PFSK-1 (cell line): ENCODE measurements around the gene ZBTB16.

Source experiments
- FOXP2 ChIP-seq: optimal IDR thresholded peaks from 2 replicates; pipeline ENCODE3; 2011; ENCODE audit warnings: borderline replicate concordance, control low read depth, inconsistent platforms; ENCODE audit not compliant: insufficient read depth; ENCODE audit errors: extremely low read length, extremely low read depth
- POLR2AphosphoS5 ChIP-seq: IDR thresholded peaks from 2 replicates; pipeline ENCODE4 v1.6.1; 2012; ENCODE audit warnings: low read depth, mild to moderate bottlenecking, control low read depth, low read length, moderate library complexity
- SIN3A ChIP-seq: IDR thresholded peaks from 2 replicates; pipeline ENCODE4 v1.6.1; 2012; ENCODE audit warnings: mild to moderate bottlenecking, low read length, moderate library complexity, borderline replicate concordance; ENCODE audit not compliant: insufficient read depth
- TAF1 ChIP-seq: IDR thresholded peaks from 2 replicates; pipeline ENCODE4 v1.6.1; 2012; ENCODE audit warnings: low read length, control low read depth, borderline replicate concordance; ENCODE audit not compliant: insufficient read depth
- TF ChIP-seq, protein P1 (sequence below), 2 experiments: IDR thresholded peaks; 2 replicates each; pipeline versions ENCODE4 v1.6.1 to v1.8.0; 2011 to 2012; ENCODE audit warnings: low read depth in 2 of 2, low read length in 2 of 2, control low read depth in 1 of 2, inconsistent platforms in 1 of 2, mild to moderate bottlenecking in 1 of 2, moderate library complexity in 1 of 2; ENCODE audit not compliant: insufficient read depth in 1 of 2

Gene ZBTB16

DNA sequence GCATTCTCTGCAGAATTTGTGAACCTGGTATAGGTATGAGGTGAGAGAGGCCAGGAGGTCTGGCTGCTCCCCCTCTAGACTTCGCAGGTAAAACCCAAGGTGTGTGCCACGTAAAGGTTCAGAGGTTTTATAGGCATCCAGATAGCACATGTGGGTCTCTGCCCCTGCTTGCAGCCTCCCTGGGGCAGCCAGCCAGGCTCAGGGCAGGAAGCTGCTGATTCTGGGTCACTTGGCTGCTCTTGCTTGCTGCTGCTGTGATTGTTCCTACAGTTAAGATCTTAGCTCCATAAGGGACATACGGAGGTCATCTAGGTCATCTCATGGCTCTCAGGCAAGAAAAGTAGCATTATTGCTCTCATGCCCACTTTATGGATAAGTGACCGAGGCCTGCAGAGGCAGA lies 30.2 kb downstream of the ZBTB16 start:
- no peak for TF ChIP-seq SIN3A
- TF ChIP-seq POLR2AphosphoS5 = no peak
- TF ChIP-seq TAF1 = no peak
- TF ChIP-seq, protein P1, sequence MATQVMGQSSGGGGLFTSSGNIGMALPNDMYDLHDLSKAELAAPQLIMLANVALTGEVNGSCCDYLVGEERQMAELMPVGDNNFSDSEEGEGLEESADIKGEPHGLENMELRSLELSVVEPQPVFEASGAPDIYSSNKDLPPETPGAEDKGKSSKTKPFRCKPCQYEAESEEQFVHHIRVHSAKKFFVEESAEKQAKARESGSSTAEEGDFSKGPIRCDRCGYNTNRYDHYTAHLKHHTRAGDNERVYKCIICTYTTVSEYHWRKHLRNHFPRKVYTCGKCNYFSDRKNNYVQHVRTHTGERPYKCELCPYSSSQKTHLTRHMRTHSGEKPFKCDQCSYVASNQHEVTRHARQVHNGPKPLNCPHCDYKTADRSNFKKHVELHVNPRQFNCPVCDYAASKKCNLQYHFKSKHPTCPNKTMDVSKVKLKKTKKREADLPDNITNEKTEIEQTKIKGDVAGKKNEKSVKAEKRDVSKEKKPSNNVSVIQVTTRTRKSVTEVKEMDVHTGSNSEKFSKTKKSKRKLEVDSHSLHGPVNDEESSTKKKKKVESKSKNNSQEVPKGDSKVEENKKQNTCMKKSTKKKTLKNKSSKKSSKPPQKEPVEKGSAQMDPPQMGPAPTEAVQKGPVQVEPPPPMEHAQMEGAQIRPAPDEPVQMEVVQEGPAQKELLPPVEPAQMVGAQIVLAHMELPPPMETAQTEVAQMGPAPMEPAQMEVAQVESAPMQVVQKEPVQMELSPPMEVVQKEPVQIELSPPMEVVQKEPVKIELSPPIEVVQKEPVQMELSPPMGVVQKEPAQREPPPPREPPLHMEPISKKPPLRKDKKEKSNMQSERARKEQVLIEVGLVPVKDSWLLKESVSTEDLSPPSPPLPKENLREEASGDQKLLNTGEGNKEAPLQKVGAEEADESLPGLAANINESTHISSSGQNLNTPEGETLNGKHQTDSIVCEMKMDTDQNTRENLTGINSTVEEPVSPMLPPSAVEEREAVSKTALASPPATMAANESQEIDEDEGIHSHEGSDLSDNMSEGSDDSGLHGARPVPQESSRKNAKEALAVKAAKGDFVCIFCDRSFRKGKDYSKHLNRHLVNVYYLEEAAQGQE (IDR thresholded peaks at IDR 0.05; ENCODE audit: insufficient read depth in 1 of 2, low read depth in 2 of 2, low read length in 2 of 2) = no peak
- TF ChIP-seq FOXP2 = no peak

DNA sequence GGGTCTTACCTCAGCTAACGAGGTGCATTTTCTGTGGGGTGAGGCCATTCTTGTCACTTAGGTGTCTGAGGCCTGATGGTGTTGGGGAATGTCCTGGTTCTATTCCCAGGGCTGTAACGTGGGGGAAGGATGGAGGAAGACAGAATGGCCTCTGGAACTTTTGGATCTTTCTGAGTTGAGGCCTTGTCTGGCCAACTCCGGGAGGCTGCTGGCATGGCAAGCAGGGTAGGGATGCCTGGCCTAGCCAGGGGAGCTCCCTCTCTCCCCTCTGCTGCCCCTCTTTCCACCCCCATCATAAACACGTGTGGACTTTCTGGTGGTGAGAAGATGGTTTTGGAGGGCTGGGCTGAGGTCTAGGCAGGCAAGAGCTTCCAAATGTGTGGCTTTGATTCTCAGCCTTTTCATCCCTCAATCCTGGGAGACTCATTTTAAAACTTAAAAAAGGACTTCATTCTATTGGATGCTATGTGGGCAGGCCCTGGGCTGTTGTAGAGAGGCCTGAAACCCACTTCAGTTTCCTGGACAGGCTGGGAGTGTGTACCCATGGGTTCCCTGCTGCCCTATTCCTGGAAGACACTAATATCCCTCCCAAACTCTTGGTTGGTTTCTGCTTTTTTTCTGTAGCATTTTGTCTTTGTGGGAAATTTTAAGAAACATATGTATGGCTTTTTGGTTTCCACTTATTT lies 30.9 kb downstream of the ZBTB16 start:
- no peak for TF ChIP-seq POLR2AphosphoS5

DNA sequence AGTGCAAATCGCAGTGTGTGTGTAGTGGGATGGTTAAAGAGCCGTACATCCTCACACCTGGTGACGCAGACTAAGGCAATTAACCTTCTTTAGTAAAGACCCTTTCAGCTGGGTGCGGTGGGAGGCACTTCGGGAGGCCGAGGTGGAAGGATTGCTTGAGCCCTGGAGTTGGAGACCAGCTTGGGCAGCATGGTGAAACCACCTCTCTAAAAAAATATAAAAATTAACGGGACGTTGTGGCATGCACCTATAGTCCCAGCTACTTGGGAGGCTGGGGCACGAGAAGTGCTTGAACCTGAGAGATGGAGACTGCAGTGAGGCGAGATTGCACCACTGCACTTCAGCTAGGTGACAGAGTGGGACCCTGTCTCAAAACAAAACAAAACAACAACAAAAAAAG lies 31.5 kb downstream of the ZBTB16 start:
- TF ChIP-seq, protein P1 (IDR thresholded peaks at IDR 0.05; ENCODE audit: insufficient read depth in 1 of 2, low read depth in 2 of 2, low read length in 2 of 2) = no peak
- TF ChIP-seq SIN3A (no peak), POLR2AphosphoS5 (no peak), FOXP2 (no peak), TAF1 (no peak)

DNA sequence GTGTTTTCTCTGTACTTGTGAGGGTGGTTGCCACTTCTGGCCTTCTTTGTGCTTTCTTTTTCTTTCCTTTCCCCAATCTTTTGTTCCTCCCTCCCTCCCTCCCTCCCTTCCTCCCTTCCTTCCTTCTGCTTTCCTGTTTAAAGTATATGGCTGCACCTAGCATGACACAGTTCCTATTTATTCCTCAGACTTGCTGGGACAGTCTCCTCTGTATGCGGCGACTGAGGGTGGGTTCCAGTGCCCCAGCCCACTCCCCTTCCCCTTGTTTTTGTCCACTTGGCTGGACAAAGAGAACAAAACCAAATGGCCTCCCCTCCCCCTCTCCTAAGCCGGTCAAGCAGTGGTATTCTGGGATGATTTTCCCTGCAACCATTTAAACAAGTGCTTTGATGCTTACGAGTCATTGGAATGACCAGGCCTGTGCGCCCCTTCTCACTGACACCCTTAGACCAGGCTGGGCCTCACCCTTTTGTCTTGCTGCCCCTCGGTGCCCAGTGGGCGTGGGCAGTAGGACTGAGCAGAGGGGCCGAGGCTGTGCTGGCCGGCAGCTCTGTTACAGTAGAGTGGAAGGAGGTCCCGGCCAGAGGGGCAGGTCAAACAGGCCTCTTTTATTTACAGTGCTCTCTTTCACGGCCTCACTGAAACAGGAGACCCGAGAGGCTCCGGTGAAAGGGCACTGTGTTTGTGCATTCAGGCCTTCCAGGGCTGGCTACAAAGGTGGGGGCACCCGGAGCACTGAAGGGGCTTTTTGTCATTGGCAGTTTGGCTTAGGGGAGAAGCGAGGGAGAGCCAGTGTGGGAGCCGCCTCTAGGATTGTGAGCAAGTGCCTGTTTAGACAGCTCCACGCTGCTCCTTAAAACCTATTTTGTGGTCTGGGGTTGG lies 32.2 kb downstream of the ZBTB16 start:
- no peak for TF ChIP-seq FOXP2
- TF ChIP-seq, protein P1 (IDR thresholded peaks at IDR 0.05; ENCODE audit: insufficient read depth in 1 of 2, low read depth in 2 of 2, low read length in 2 of 2) = no peak
- TF ChIP-seq SIN3A = no peak
- no peak for TF ChIP-seq TAF1
- no peak for TF ChIP-seq POLR2AphosphoS5

DNA sequence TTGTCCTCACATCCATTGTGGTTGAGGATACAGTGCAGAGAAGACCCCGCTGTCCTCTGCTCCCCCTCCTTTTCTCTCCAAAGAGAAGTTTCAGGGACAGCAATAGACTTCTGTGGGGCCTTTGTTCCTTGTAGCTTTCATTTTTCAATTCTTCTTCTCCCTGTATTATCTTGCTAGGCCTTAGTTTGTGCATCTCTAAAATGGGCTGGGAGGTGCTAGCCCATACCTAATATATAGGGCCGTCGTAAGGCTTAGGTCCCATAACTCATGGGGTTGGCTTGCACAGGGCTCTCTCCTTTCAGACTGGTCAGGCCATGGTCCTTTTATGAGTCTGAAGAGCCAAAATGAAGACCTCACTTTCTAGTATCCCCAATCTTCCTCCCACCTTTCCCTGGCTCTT lies 33.0 kb downstream of the ZBTB16 start:
- TF ChIP-seq SIN3A = no peak
- TF ChIP-seq TAF1 = no peak
- TF ChIP-seq, protein P1 (IDR thresholded peaks at IDR 0.05; ENCODE audit: insufficient read depth in 1 of 2, low read depth in 2 of 2, low read length in 2 of 2) = no peak
- no peak for TF ChIP-seq POLR2AphosphoS5
- TF ChIP-seq FOXP2 = no peak
